Adrenal gland (tissue), 5 donors: ENCODE measurements around the gene EYS.

Source experiments
- POLR2A ChIP-seq, 2 donors: fragments of 450-650 bp; IDR thresholded peaks; one replicate each; pipeline ENCODE4 v1.6.1; 2017; ENCODE audit warnings: antibody characterized with exemption in 2 of 2, mild to moderate bottlenecking in 2 of 2, moderate library complexity in 1 of 2
- TF ChIP-seq, protein P1 (sequence below), 6 experiments: fragments of 450-650 bp in 4 of 6; fragments of 200-600 bp in 2 of 6; sonication (generic) in 1 of 6; IDR thresholded peaks; 1 replicate in 5 of 6; 2 replicates in 1 of 6; pipeline versions ENCODE4 v1.5.1 to v1.8.0; 2016 to 2021; ENCODE audit warnings: antibody characterized with exemption in 6 of 6, mild to moderate bottlenecking in 2 of 6, moderate library complexity in 1 of 6
- donor health status: DM: no; HTN: no; CAD: no.

DNA sequence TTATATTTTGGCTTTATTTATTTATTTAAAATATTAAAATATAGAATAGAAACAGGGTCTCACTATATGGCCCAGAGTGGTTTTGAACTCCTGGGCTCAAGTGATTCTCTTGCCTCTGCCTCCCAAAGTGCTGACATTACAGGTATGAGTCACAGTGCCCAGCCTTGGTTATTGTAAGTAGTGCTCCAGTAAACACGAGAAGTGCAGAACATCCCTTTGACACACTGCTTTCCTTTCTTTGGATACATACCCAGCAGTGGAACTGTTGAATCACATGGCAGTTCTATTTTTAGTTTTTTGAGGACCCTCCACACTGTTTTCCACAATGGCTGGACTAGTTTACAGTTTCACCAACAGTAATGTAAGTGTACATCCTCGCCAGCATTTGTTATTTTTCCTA lies 1867.5 kb downstream of the EYS start:
- TF ChIP-seq, protein P1, sequence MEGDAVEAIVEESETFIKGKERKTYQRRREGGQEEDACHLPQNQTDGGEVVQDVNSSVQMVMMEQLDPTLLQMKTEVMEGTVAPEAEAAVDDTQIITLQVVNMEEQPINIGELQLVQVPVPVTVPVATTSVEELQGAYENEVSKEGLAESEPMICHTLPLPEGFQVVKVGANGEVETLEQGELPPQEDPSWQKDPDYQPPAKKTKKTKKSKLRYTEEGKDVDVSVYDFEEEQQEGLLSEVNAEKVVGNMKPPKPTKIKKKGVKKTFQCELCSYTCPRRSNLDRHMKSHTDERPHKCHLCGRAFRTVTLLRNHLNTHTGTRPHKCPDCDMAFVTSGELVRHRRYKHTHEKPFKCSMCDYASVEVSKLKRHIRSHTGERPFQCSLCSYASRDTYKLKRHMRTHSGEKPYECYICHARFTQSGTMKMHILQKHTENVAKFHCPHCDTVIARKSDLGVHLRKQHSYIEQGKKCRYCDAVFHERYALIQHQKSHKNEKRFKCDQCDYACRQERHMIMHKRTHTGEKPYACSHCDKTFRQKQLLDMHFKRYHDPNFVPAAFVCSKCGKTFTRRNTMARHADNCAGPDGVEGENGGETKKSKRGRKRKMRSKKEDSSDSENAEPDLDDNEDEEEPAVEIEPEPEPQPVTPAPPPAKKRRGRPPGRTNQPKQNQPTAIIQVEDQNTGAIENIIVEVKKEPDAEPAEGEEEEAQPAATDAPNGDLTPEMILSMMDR (IDR thresholded peaks at IDR 0.05), result no peak
- no peak for TF ChIP-seq POLR2A (IDR thresholded peaks at IDR 0.05)
